Esophagus squamous epithelium (tissue), 4 donors: ENCODE results near the gene GLIS1.

Source experiments
- POLR2A ChIP-seq, 4 donors: fragments of 450-650 bp; IDR thresholded peaks; one replicate each; pipeline ENCODE4 v1.6.1; 2017; ENCODE audit warnings: antibody characterized with exemption in 4 of 4, mild to moderate bottlenecking in 4 of 4, moderate library complexity in 3 of 4
- TF ChIP-seq, protein P1 (sequence below), 6 experiments: fragments of 450-650 bp in 4 of 6; fragments of 200-600 bp in 2 of 6; sonication (generic) in 2 of 6; IDR thresholded peaks; one replicate each; pipeline ENCODE4 v1.5.1; 2016 to 2019; ENCODE audit warnings: antibody characterized with exemption in 6 of 6, mild to moderate bottlenecking in 4 of 6, moderate library complexity in 4 of 6

DNA sequence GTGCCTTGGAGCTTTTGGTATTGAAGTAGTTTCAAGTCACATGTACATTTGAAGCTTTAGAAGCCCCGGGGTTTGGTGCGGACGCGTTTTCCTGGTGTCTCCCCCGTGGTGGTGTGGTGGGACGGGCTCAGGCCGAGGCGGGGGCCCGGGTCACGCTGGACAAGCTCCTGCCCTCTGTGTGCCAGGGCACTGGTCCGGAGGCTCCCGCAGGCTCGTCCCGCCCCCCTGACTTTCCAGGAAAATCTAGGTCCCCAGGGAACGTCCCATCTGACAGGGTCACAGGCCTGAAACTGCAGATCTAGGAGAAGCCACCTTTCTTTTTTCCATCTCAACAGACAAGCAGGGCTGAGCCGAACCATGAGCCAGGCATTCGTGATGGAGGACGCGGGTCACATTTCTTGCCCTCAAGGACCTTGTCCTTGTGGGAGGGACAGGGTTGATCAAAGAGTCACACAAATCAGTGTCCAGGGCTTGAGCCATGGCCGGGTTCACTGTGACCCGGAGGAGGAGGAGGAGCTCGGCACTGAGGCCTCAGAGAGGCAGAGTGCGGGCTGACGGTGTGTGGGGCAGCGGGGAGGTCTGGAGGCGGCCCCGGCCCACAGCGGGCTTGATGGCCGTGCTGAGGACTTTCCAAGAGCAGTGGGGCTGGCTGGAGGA is 278.2 kb downstream of the GLIS1 start:
- TF ChIP-seq, protein P1, sequence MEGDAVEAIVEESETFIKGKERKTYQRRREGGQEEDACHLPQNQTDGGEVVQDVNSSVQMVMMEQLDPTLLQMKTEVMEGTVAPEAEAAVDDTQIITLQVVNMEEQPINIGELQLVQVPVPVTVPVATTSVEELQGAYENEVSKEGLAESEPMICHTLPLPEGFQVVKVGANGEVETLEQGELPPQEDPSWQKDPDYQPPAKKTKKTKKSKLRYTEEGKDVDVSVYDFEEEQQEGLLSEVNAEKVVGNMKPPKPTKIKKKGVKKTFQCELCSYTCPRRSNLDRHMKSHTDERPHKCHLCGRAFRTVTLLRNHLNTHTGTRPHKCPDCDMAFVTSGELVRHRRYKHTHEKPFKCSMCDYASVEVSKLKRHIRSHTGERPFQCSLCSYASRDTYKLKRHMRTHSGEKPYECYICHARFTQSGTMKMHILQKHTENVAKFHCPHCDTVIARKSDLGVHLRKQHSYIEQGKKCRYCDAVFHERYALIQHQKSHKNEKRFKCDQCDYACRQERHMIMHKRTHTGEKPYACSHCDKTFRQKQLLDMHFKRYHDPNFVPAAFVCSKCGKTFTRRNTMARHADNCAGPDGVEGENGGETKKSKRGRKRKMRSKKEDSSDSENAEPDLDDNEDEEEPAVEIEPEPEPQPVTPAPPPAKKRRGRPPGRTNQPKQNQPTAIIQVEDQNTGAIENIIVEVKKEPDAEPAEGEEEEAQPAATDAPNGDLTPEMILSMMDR (IDR thresholded peaks at IDR 0.05): no peak
- TF ChIP-seq POLR2A (IDR thresholded peaks at IDR 0.05): no peak
